Raji (cell line): ENCODE results near the gene CDKN2AIPNL.
A peak's percentile ranks its signal among the peaks of the same experiment; 100 is the strongest.

ENCODE experiments used
- POLR2A ChIP-seq: IDR thresholded peaks from 2 replicates; pipeline ENCODE4 v1.6.1; 2011; ENCODE audit warnings: low read depth, low read length, control low read depth; ENCODE audit not compliant: insufficient read depth

The CDKN2AIPNL gene

DNA sequence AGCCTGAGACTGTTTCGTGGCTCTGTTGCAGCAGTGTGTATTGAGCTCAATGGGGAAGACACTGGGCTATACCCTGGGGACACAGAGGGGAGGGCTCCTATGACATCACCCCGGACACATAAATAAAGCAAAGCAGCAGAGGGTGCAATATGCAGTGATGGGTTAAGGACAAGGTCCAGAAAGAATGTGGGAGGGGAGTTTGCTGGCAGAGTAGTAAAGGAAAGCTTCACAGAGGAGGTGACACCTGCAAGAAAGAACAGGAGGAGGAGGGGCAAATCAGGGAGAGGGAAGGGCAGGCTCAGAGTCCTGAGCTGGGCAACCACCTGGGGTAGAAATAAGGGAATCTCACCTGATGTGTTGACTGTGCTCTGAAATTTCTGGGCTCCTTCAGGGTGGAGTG lies 35.3 kb upstream of the CDKN2AIPNL start:
- peak; percentile 37; the same call in 1 of the 2 replicates for TF ChIP-seq POLR2A

DNA sequence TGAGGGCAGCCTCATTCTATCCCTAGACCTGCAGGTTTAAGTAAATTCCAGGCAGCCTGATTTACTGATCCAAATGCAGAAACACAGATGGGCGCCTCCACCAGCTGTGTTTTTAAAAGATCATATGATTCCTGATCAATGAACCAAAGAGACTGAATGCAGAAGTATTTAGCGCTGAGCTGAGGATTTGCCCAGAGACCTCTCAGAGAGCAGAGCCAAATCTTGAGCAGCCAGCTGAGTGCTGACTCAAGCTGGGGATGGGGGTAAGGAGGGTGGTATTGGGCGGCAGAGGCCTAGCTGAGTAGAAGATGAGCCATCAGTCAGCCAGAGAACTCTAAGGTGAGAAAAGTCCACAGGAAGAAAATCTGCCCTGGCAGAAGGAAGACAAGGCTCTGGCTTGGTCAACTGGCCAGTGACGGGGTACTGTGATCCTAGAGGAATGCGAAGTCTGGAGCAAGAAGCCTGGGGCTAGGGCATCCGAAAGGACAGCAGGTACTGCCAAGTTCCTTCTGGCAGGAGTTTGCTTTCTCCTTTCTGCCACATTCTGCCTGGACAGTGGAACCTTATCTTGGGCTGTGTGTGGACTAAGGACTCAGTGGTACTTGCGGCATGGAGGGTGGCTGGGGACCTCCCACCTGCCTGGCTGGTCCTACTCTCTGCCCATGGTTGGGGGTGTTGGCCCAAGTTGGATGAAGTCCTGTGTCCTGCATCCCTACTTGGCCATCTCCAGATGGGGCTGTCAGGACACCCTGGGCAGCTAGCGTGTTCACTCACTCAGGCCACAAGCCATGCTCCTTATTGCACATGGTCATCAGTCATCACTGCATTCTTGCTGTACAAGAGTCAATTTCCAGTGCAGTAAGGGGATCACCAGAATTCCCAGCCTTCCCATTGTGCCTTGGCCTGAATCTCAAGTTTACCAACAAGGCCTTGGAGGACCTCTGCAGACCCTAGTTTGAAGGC lies 34.5 kb upstream of the CDKN2AIPNL start:
- TF ChIP-seq POLR2A: no peak

GRCh38 chr5:134444941-134445471 lies 33.3 kb upstream of the CDKN2AIPNL start:
- TF ChIP-seq POLR2A: no peak

DNA sequence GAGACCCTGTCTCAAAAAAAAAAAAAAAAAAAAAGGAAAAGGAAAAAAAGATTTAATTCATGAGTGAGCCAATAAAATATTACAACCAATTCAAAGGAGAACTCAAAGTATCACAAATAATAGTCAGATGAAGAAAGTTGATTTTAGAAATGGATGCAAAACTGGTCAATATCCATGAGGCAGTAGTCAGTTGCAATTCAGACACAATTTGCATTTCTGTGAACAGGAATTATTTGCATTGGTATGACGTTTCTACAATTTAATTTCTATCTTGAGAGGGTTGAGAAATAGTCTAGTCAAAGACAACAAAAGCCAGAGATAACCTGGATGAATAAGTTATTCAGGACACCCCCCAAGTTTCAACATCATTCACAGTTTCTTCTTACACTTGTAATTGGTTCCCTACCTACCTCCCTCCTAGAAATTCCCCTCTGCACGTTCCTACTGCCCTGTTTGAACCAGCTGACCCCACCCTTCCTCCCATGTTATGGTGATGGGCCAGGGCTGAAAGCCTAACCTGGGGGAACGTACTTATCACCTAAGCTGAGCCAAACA lies 28.6 kb upstream of the CDKN2AIPNL start:
- no peak for TF ChIP-seq POLR2A

DNA sequence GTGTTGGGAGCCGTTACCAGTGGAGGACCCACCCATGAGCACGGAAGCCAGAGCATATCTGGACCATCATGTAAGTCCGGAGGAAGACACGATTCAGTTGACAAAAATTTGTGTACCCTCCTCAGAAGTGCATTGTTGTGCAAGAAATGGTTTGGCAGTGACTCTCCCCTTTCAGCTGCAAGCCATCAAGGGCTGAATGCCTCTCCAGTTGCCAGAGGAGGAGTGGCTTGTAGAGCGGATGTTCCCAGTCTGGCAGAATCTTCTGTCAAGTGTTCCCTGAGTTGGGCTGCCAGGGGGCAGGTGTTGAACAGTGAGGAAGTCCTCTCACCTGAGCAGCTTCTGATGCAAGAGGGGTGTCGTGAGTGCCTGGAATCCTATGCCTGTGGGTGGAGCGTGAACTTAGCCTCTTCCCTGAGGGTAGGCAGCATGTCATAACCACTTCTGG lies 27.6 kb upstream of the CDKN2AIPNL start:
- TF ChIP-seq POLR2A: no peak

- TF ChIP-seq POLR2A: no peak
These were observed 27.0 kb upstream of the CDKN2AIPNL start for GRCh38 chr5:134438721-134439123.

DNA sequence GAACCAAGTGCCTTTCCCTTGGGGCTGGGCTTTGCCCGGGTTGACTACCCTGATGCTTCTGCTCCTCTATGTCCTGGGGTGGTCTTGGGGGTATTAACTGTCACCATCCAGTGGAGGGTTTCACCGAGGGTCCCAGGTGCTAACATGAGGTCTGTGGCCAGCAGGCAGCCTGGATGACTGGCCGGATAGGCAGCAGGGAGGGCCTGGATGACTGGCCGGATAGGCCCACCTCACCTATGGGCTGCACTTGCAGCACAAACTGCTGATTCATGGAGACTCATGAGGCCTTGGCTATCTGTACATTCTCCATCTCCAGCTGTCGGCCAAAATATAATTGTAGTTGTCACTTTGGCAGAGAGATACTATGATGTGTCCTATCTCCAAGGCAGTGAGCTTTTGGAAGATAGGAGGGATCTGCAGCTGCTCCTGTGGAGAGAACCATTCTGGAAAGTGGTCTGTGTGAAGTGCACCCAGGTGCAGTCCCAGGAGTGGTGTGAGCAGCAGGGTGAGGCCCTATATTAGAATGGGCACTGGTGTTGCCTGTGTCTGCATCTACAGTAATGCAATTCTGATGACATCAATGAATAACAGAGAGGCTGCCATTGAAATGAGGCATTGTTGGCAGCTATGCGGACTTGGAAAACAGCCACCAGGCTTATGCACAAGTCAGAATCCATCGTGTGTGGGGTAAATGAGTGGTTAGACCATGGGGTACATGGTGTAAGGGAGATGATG lies 26.3 kb upstream of the CDKN2AIPNL start:
- no peak for TF ChIP-seq POLR2A

DNA sequence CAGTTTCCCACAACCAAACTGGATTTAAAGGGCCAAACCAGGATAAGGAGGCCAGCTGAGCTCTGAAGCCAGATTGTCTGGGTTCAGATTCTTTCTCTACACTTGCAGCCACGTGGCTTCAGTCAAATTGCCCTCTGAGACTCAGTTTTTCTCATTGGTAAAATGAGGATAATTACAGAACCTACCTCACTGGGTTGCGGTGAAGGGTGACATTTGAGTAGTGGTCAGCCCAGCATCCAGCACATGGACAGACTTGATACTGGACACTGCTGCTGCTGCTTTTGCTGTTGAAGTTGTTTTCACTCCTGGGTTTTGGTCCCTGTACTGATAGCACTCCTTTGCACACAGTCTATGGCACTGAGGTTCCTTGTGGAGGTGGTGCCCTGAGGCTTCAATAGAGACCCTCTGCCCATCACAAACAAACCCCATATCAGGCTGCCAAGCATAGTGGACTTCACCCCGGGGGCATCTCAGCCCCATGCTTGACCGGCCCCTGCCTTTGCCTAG lies 25.7 kb upstream of the CDKN2AIPNL start:
- TF ChIP-seq POLR2A: peak; percentile 71

GRCh38 chr5:134436523-134437339 lies 25.1 kb upstream of the CDKN2AIPNL start:
- no peak for TF ChIP-seq POLR2A

GRCh38 chr5:134435560-134435959 lies 23.9 kb upstream of the CDKN2AIPNL start:
- no peak for TF ChIP-seq POLR2A

DNA sequence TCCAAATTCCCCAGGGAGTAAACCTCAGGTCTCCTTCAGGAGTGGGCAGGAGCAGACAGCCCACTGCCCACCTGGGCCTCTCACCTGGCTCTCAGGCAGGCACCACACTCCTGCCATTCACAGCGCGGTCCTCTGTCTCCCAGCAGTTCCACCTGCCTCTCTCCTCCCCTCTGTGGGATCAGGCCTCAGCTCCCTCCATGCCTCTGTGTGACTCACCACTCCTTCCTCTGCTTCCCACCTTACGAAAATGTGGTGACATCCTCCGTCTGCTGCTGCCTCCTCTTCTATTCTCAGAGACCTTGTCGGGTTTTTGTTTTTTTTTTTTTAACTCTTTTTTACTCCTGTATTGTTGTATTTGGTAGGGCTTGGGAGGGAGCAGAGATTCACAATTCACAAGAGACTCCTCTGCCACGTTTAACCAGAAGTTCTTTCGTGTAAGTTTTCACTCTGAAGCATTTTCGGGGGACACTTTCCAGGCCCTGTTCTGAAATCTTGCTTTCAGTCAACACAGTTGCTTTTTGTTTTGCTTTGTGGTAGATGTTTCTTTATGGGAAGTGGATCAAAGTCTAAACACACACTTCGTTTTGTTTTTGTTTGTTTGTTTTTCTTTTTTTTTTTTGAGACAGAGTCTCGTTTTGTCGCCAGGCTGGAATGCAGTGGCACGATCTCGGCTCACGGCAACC lies 21.1 kb upstream of the CDKN2AIPNL start:
- TF ChIP-seq POLR2A: no peak

GRCh38 chr5:134432174-134432573 lies 20.5 kb upstream of the CDKN2AIPNL start:
- TF ChIP-seq POLR2A: no peak

DNA sequence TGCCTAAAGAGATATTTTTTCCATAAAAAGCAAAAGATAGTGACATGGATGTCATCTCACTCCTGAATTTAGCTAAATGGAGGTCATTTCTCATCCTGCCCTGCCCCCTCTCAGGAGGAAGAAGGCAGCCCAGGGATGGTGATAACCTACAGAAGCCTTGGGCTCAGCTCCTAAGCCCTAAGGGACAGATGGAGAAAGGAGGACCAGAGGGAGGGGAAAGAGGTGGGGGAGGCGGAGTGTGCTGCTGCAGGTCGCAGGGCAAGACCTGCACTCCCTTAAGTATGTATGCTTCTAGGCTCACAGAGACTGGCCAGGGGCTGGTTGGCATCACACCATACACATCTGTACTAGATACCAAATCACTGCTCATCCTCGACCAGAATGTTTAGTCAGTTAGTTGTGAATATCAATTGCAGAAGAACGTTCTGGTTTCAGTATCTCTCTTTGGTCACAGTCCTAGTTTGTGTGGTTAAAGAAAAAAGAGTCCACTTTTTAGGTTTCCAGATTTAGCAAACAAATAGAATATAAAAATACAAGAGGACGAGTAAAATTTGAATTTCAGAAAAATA lies 18.4 kb upstream of the CDKN2AIPNL start:
- no peak for TF ChIP-seq POLR2A
